A673 (cell line): Measurements from ENCODE around the gene PUM1. TPM values are rescaled to one million over a fixed set of nuclear protein-coding genes. Genes with fewer than 3 reads are reported as not detected.
"Not testable (repeated sequence)": the region's sequence is repeated elsewhere in the genome, so short reads cannot be mapped to it uniquely, and the experiment has no call there.

Experiments
- BruUV-seq: library from RNA; stranded (reverse); fragments of 400-500 nt; replicated peaks from 2 replicates; lab custom pipeline; 2021; lab: Mats Ljungman, UMichigan
- CTCF ChIA-PET: fragments of 300-600 bp; sonication (Branson Sonifier 250); formaldehyde crosslinking; loops from one replicate; lab custom pipeline; 2022; ENCODE audit warnings: antibody characterized with exemption; lab: Charles Lee
- POLR2A ChIA-PET: fragments of 300-600 bp; sonication (Branson Sonifier 250); formaldehyde crosslinking; loops from one replicate; lab custom pipeline; 2022; ENCODE audit warnings: antibody characterized with exemption; ENCODE audit not compliant: low non-redundant PET; lab: Charles Lee
- DNase-seq: peaks from one replicate; pipeline ENCODE4 v3.0.0-alpha.2; 2015; ENCODE audit warnings: low spot score
- H3K27ac ChIP-seq: fragments of 200-600 bp; sonication (generic); 2 replicates; pipeline ENCODE4 v1.5.1; 2016; ENCODE audit warnings: mixed run types, low read depth, mild to moderate bottlenecking, mixed read lengths, antibody characterized with exemption, low read length; ENCODE audit not compliant: poor library complexity, severe bottlenecking
- H3K27me3 ChIP-seq: fragments of 200-600 bp; sonication (generic); replicated peaks from 2 replicates; pipeline ENCODE4 v1.6.1; 2017; ENCODE audit warnings: mixed run types, low read depth, mild to moderate bottlenecking, mixed read lengths, antibody characterized with exemption, low read length; ENCODE audit not compliant: insufficient read depth, poor library complexity
- H3K36me3 ChIP-seq: fragments of 200-600 bp; sonication (generic); 2 replicates; pipeline ENCODE4 v1.6.1; 2016; ENCODE audit warnings: mixed run types, mild to moderate bottlenecking, mixed read lengths, antibody characterized with exemption, low read length; ENCODE audit not compliant: insufficient read depth, poor library complexity, severe bottlenecking
- H3K4me1 ChIP-seq: fragments of 200-600 bp; sonication (generic); 2 replicates; pipeline ENCODE4 v1.6.1; 2017; ENCODE audit warnings: mixed run types, mild to moderate bottlenecking, mixed read lengths, antibody characterized with exemption, low read length; ENCODE audit not compliant: insufficient read depth, poor library complexity, severe bottlenecking
- H3K4me3 ChIP-seq: fragments of 200-600 bp; sonication (generic); 2 replicates; pipeline ENCODE4 v1.5.1; 2016; ENCODE audit warnings: low read depth, mixed run types, mild to moderate bottlenecking, mixed read lengths, low read length; ENCODE audit not compliant: poor library complexity, severe bottlenecking
- H3K9me3 ChIP-seq: fragments of 200-600 bp; sonication (generic); 2 replicates; pipeline ENCODE4 v1.6.1; 2016; ENCODE audit warnings: mixed run types, low read depth, mild to moderate bottlenecking, mixed read lengths, antibody characterized with exemption, low read length; ENCODE audit not compliant: poor library complexity, severe bottlenecking
- EZH2 ChIP-seq: fragments of 200-600 bp; sonication (generic); IDR thresholded peaks from 2 replicates; pipeline ENCODE4 v1.6.1; 2017; ENCODE audit warnings: borderline replicate concordance, low read depth, mild to moderate bottlenecking, mixed read lengths, antibody characterized with exemption, low read length; ENCODE audit not compliant: poor library complexity, severe bottlenecking
- intact Hi-C: fragments of 100-400 bp; cut with micrococcal nuclease; formaldehyde crosslinking; loops from one replicate; pipeline ENCODE4 v1.10.0; 2022; ENCODE audit not compliant: unreplicated experiment
- total RNA-seq: library from RNA; stranded (reverse); gene quantifications from 2 replicates; pipeline ENCODE4 v1.2.3, GENCODE V29; 2021
- TF ChIP-seq, protein P1 (sequence below): fragments of 300-800, 200-600 bp; sonication (generic); conservative IDR thresholded peaks from 2 replicates; pipeline ENCODE4 v1.5.1; 2017; ENCODE audit warnings: low read depth, mild to moderate bottlenecking, antibody characterized with exemption, low read length, moderate library complexity, mixed read lengths

PUM1 gene
- total RNA-seq, 1 experiment from 2014 or later, result 138 TPM

DNA sequence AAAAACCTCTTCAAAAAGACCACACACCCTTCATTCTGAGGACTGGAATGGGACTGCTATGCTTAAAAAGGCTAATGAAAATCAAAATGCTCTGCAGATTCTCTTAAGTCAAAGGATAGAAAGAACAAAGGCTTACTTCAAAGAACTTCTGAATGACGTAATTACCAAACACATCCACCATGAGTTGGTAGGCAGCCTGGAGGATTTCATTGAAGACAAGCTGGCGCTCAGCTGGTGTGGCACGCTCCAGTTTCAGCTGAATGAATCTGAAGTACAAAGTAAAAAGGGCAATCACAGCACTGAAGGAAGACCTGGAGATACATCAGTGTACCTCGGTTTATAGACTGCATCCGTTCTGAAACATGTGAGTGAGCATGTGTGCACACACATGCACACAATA lies 113.4 kb downstream of the PUM1 start:
- H3K36me3 ChIP-seq, result peaks cover 84% of the 10 kb centered on the region
- no peaks in the 10 kb centered on the region for H3K9me3 ChIP-seq
- no peak for DNase-seq
- CTCF ChIA-PET, result no interaction called here
- H3K27ac ChIP-seq, result no peak overlapping the region
- no peaks in the 10 kb centered on the region for H3K4me1 ChIP-seq
- TF ChIP-seq, protein P1, sequence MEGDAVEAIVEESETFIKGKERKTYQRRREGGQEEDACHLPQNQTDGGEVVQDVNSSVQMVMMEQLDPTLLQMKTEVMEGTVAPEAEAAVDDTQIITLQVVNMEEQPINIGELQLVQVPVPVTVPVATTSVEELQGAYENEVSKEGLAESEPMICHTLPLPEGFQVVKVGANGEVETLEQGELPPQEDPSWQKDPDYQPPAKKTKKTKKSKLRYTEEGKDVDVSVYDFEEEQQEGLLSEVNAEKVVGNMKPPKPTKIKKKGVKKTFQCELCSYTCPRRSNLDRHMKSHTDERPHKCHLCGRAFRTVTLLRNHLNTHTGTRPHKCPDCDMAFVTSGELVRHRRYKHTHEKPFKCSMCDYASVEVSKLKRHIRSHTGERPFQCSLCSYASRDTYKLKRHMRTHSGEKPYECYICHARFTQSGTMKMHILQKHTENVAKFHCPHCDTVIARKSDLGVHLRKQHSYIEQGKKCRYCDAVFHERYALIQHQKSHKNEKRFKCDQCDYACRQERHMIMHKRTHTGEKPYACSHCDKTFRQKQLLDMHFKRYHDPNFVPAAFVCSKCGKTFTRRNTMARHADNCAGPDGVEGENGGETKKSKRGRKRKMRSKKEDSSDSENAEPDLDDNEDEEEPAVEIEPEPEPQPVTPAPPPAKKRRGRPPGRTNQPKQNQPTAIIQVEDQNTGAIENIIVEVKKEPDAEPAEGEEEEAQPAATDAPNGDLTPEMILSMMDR, result no peak
- no peak for TF ChIP-seq EZH2
- no TSS peak for BruUV-seq
- POLR2A ChIA-PET, result no interaction called here
- no peak overlapping the region for H3K4me3 ChIP-seq
- intact Hi-C loops, result no loop called here
- H3K27me3 ChIP-seq, result no peaks in the 10 kb centered on the region

DNA sequence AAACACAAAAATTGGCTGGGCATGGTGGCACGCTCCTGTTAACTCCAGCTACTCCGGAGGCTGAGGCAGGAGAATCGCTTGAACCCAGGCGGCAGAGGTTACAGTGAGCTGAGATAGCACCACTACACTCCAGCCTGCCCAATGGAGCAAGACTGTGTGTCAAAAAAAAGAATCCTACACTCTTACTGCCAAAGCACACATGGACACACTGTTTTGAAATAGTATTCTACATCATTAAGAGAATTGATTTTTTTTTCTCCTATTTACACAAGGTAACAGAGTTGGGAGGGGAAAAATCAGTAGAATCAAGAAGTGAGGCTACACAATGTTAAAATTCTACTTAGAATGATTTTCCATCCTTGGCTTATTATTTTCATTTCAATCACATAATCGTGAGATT lies 114.8 kb downstream of the PUM1 start:
- POLR2A ChIA-PET, result no interaction called here
- Histone ChIP-seq H3K27ac (no peak overlapping the region), H3K4me1 (no peaks in the 10 kb centered on the region), H3K4me3 (no peak overlapping the region), H3K9me3 (no peaks in the 10 kb centered on the region), H3K36me3 (peaks cover 76% of the 10 kb centered on the region), H3K27me3 (no peaks in the 10 kb centered on the region)
- DNase-seq, result no peak
- no TSS peak for BruUV-seq
- intact Hi-C loops, result no loop called here
- TF ChIP-seq, protein P1, result no peak
- TF ChIP-seq EZH2, result no peak
- CTCF ChIA-PET, result no interaction called here

DNA sequence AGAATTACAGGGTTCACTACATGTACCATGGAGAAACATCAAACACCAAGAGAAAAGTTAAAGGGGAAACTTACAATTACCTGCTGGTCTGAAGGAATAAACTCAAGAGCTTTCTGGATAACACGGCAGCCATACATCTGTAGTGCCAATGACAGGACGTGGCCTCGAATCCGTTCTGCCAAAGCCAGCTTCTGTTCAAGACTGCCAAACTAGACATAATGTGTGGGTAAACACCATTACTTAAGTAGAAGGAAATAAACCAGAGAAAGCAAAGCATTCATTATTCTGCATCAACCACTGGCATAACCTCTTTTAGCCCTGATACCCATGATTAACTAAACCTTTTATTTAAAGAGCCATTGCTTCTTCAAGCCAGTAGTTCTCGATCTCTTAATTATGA lies 115.5 kb downstream of the PUM1 start:
- ChIA-PET CTCF (no interaction called here), POLR2A (no interaction called here)
- no TSS peak for BruUV-seq
- no peak overlapping the region for H3K4me3 ChIP-seq
- H3K36me3 ChIP-seq, result peaks cover 79% of the 10 kb centered on the region
- no peaks in the 10 kb centered on the region for H3K4me1 ChIP-seq
- no peak overlapping the region for H3K27ac ChIP-seq
- no peak for DNase-seq
- TF ChIP-seq, protein P1, result no peak
- no peak for TF ChIP-seq EZH2
- no peaks in the 10 kb centered on the region for H3K27me3 ChIP-seq
- no peaks in the 10 kb centered on the region for H3K9me3 ChIP-seq
- intact Hi-C loops, result no loop called here

DNA sequence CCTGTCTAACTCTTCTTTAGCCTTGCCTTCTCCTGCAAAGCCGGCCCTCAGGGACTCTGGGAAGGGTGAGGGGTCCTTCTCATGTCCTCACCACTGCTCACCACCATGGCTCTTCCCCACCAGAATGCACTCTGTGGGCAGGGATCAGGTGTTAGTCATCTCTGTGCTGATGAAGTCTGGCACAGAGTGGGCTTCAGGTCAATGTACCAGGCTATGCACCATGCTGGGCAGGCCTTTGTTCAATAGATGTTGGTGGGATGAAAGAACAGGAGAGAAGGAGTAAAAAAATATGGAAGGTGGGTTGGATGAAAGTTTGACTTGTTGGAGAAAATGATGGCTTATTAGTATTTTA lies 116.1 kb downstream of the PUM1 start:
- intact Hi-C loops, H3K4me3 ChIP-seq, DNase-seq, POLR2A ChIA-PET, H3K9me3 ChIP-seq, H3K4me1 ChIP-seq, BruUV-seq, H3K27ac ChIP-seq, H3K27me3 ChIP-seq, CTCF ChIA-PET: not testable (repeated sequence)
- H3K36me3 ChIP-seq, result peaks cover 80% of the 10 kb centered on the region

DNA sequence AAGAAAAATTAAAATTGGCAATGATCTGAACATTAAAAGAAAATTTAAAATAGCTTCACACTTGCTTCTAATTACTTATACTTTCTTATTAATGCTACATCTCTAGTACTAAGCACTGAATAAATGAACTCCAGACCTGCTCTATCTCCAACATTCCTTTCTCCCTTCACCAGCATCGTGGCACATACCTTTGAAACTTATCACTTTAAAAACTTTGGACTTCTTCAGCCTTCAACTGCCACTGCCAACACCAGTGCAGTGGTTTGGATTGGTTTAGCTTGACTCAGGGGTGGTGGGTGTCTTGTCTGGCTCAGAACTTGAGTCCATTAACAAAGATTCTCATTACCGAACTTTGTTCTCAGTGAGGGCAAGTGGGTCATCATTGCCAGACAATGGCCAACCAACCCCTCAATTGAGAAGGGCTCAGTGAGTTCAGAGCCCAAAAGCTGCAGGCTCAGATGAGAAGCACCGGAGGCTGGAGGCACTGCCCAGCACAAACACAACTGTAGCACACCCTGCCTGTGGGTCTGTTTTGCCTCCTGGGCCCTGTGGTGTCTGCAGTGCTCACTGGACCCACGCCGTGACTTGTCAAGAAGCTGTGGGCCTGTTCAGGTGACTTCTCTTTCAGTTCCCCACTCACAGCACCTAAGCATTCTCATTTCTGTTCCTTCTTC lies 116.6 kb downstream of the PUM1 start:
- H3K4me3 ChIP-seq, BruUV-seq, H3K9me3 ChIP-seq, H3K4me1 ChIP-seq, H3K27me3 ChIP-seq, POLR2A ChIA-PET, H3K27ac ChIP-seq, intact Hi-C loops, DNase-seq, CTCF ChIA-PET: not testable (repeated sequence)
- peaks cover 80% of the 10 kb centered on the region for H3K36me3 ChIP-seq
